GM20431 (cell line): ENCODE measurements around the gene PLXNA4.

ENCODE experiments used
- in situ Hi-C: fragments of 300-500 bp; cut with MseI, MboI; formaldehyde crosslinking; loops from one replicate; pipeline ENCODE4 v1.15.0; 2020; ENCODE audit warnings: low sequenced_read_pairs; ENCODE audit not compliant: unreplicated experiment

PLXNA4 gene

GRCh38 chr7:132099163-132099562 lies 477.1 kb downstream of the PLXNA4 start:
- in situ Hi-C loops, result no loop called here

GRCh38 chr7:132098327-132098726 lies 477.9 kb downstream of the PLXNA4 start:
- in situ Hi-C loops, result no loop called here

- in situ Hi-C loops, result no loop called here
Observed at GRCh38 chr7:132097550-132098134, 478.6 kb downstream of the PLXNA4 start.

GRCh38 chr7:132095111-132095765 lies 481.0 kb downstream of the PLXNA4 start:
- in situ Hi-C loops, result no loop called here

DNA sequence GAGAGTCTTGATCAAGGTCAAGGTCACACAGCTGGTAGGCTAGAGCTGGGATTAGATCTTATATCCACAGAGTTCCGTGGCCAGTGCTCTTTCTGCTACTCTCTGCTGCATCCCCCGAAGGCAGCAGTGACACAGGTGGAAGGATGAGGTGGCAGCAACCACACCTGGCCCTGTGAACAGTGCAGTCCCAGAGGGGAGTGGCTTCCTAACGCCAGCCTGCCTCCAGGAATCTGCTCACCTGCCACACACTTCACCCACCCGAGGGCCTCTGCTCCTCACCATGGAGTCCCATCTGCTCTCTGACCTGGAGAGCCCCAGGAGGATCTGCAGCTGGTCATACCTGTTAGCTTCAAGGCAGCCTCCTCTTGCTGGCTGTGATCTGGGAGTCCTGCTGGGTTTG lies 484.2 kb downstream of the PLXNA4 start:
- in situ Hi-C loops, result no loop called here

DNA sequence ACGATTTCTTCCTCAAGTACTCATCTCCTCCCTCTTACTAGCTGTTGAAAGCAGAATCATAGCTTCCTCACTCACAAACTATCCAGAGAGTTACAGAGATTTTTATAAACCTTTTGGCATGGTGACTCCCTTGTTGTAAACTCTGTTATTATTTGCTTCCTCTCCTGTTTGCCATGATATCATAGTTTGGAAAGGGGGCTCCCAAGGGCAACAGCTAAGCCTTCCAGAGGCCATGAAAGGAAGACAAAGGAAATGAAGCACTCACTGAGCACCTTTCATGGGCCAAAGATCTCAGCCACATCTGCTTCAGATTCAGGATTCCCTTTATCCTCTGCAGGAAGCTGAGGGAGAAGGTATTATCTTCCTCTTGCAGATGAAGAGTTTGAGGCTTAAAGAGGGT lies 484.6 kb downstream of the PLXNA4 start:
- in situ Hi-C loops, result no loop called here

DNA sequence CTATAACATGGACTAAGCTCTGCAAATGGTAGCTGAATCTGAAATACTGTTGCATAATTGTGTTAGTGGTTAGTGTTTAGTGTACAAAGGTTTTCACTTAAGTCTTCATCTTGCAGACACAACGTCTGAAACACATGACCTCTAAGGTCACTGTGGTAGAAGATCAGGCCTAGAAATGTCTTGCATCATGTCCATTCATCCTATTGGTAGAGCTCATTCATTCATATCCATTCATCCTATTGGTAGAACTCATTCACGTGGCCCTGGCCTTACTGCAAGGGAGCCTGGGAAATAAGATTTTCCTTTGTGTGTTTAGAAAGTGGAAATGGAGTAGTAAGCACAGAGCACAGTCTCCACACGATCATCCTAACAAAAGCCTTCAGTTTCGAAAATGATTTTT lies 485.8 kb downstream of the PLXNA4 start:
- in situ Hi-C loops, result no loop called here

- in situ Hi-C loops, result no loop called here
Observed at GRCh38 chr7:132089356-132089755, 486.9 kb downstream of the PLXNA4 start.

DNA sequence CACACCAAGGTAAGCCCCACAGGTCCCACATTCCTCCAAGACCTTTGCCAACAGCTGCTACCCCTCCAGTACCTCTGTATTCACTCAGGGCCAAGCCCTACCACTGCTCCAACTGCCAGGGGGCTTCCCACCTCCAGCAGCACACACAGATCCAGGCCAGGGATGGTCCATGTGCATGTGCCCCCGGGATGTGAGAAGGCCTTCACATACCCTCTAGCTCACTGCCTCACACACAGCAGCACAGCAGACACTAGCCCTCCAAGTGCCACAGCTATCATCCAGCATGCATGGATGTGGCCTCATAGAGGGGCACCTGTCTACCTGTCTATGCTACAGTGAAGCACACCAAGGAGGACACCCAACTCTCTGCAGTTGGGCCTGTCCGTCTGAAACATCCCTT lies 488.8 kb downstream of the PLXNA4 start:
- in situ Hi-C loops, result no loop called here

DNA sequence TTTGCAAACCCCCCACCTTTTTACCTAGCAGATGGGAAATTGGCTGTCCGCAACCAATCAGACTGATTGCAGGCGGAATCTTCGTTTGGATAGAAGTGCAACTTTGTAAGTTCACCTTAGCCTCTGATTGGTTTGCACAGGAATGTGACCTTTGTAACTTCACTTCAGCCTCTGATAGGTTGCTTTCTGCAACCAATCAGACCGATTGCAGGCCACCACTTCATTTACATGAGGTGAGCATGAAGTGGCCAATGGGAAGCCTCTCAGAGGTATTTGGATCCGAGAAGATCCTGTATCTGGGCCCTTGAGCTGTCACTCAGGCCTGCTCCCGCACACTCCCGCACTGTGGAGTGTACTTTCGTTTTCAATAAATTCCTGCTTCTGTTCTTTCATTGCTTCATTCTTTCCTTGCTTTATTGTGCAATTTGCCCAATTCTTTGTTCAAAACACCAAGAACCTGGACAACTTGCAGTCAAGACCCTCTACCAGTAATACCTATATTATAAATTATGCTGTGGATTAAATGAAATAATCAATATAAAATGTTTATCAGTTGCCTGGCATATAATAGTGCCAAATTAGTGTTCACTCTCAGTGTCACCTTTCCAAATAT lies 491.4 kb downstream of the PLXNA4 start:
- in situ Hi-C loops, result no loop called here

DNA sequence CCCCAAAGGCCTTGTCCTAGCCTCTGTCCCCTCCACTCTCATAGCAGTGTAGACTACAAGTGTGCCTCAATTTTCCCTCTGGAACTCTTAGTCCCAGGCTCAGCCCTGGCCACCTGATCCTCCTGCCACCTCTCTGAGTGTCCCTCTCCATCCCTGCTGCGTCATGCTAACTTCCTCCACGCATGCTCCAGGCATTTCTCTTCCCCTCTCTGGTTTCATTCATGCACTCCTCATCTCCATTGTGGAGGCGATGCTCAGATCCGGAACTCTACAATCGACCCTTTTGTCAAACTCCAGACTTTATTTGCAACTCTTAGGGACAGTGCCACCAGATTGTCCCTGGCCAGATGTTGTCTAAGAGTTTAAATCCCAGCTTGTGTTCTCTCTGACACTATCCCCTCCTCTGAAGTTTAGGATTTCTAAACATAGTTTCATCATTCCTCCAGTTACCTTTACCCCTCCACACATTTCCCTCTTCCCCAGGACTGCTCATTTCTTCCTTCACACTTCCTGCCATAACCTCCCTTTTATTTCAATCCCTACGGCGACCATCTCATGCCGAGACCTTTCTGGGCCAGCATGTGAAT lies 492.6 kb downstream of the PLXNA4 start:
- in situ Hi-C loops, result no loop called here

DNA sequence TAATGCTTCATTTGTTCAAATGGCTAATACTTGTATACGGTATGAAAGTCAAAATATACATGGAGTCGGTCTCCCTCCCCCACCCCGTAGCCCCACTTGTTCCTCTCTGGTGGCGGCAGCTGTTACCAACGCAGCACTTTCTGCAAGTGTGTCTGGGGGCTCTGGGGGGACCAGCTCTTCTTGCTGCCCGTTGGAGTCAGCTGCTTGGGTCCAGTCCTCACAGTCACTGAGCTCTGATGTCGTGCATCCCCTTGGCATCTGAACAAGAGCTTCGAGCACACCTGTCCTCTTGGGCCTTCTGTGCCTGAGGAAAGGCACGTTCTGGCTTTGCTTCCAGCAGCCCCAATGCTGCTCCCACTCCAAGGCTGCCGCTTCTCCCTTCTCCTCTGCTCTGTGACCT lies 493.1 kb downstream of the PLXNA4 start:
- in situ Hi-C loops, result no loop called here

DNA sequence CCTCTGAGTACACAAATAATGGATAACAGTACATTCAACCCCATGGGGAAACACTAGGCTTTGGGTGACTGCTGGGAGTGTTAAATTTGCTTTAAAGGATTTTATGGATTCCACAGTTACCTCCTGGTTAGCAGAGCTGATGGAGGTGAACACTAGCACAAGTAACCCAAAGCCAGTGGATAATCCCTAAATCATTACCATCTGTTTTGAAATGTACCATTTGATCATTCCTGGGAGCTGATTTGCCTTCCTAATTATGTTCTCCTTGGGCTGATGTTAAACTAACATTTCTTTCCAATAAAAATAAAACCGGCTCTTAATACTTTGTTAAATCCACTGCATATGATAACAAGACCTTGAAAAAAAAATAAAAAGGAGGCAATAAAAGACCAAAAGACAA lies 493.9 kb downstream of the PLXNA4 start:
- in situ Hi-C loops, result no loop called here

DNA sequence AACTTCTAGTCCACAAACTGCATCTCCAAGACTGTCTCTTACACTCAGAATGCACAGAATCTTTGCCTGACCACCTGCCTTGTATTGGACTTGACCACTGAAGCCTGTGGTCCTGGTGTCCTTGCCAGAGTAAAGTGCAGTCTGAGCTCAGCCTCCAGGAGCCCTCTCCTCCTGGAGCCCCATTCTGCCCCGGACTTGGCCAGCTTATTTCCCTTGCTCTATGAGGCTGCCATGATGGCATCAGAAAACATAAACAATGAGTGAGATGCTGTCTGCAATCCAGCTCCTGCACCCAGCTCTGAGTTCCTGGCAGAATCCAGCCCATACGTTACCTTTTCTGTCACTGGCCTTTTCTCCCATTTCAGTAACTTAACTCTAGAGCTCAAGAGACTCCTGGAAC lies 494.6 kb downstream of the PLXNA4 start:
- in situ Hi-C loops, result no loop called here

- in situ Hi-C loops, result no loop called here
Observed at GRCh38 chr7:132080967-132081668, 495.2 kb downstream of the PLXNA4 start.

- in situ Hi-C loops, result no loop called here
Observed at GRCh38 chr7:132080467-132080866, 495.8 kb downstream of the PLXNA4 start.

- in situ Hi-C loops, result no loop called here
Observed at GRCh38 chr7:132078891-132079735, 497.2 kb downstream of the PLXNA4 start.

- in situ Hi-C loops, result no loop called here
Observed at GRCh38 chr7:132077971-132078685, 498.1 kb downstream of the PLXNA4 start.

GRCh38 chr7:132076301-132077035 lies 499.8 kb downstream of the PLXNA4 start:
- in situ Hi-C loops, result no loop called here
